ENCODE results near the gene RHBDD3.

Gene RHBDD3

DNA sequence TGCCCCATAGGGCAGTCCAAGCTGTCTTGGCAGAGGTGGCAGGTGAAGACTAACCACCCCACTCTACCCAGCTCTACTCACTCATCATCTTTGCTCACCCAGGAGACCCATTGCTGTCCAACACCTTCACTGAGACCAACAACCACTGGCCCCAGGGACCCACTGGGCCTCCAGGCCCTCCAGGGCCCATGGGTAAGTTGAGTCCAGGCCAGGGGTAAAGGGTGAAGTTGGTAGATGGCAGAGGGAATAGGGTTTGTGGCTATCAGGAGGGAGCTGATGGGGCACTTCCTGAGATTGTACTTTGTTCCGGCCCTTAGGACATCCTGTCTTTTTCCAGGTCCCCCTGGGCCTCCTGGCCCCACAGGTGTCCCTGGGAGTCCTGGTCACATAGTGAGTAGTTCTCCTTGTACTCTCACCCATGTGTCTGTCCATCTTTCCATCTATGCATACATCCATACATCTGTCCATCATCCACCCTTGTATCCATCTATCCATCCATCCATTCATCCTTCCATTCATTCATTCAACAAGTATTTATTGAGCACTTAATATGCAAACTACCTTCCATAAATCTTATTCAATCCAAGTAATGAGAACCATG is 34.4 kb downstream of the RHBDD3 start:
- Histone ChIP-seq H3K9me3 (no peaks in the 10 kb centered on the region; the same call in 1 of the 2 replicates), H3K27me3 (no peaks in the 10 kb centered on the region), H3K4me1 (no peaks in the 10 kb centered on the region), H3K4me3 (ENCODE audit: low read depth, low read length) (no peak overlapping the region), H3K36me3 (no peaks in the 10 kb centered on the region)
- no peak for DNase-seq
- TF ChIP-seq, protein P1, sequence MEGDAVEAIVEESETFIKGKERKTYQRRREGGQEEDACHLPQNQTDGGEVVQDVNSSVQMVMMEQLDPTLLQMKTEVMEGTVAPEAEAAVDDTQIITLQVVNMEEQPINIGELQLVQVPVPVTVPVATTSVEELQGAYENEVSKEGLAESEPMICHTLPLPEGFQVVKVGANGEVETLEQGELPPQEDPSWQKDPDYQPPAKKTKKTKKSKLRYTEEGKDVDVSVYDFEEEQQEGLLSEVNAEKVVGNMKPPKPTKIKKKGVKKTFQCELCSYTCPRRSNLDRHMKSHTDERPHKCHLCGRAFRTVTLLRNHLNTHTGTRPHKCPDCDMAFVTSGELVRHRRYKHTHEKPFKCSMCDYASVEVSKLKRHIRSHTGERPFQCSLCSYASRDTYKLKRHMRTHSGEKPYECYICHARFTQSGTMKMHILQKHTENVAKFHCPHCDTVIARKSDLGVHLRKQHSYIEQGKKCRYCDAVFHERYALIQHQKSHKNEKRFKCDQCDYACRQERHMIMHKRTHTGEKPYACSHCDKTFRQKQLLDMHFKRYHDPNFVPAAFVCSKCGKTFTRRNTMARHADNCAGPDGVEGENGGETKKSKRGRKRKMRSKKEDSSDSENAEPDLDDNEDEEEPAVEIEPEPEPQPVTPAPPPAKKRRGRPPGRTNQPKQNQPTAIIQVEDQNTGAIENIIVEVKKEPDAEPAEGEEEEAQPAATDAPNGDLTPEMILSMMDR (IDR thresholded peaks at IDR 0.05; ENCODE audit: low read depth, low read length): no peak

- Histone ChIP-seq H3K4me1 (no peaks in the 10 kb centered on the region), H3K27me3 (no peaks in the 10 kb centered on the region), H3K36me3 (no peaks in the 10 kb centered on the region), H3K9me3 (no peaks in the 10 kb centered on the region; the same call in 1 of the 2 replicates), H3K4me3 (ENCODE audit: low read depth, low read length) (no peak overlapping the region)
- no peak for DNase-seq
- TF ChIP-seq, protein P1 (IDR thresholded peaks at IDR 0.05; ENCODE audit: low read depth, low read length): no peak
These were observed 35.5 kb downstream of the RHBDD3 start for GRCh38 chr22:29231971-29232959.

DNA sequence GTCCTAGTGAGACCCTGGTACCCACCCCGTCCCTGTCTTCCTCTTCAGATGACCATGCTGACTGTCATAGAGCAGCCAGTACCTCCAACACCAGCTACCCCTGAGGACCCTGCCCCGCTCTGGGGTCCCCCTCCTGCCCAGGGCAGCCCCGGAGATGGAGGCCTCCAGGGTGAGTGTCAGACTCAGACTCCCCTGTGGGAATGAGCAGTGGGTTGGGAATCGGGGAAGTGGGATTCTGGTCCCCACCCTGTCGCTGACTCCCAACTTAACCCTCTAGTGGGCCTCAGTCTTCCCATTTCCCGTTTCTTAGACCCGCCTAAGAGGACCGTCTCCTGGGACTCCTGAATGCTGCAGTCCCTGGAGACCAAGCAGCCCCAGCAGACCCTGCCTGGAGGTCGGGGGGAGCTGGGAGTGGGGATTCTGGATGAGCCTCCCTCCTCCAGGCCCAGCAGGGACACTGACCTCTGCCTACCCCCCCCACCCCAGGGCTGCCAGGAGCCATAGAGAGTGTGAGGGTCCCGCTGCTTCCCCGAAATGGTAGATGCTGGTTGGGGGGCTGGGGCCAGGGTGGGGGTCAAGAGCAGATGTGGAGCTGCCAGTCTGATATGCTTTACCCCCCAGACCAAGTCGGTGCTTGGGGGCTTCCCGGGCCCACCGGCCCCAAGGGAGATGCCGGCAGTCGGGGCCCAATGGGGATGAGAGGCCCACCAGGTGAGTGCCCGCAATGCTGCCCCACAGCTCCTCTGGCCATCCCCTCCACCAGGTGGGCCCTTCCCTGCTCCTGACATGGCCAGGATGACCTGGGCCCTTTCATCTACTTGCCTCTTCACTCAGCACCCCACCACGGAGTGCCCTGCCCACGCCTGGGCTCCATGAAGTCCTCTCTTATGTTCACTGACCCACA is 36.6 kb downstream of the RHBDD3 start:
- Histone ChIP-seq H3K27me3 (no peaks in the 10 kb centered on the region), H3K36me3 (no peaks in the 10 kb centered on the region), H3K9me3 (no peaks in the 10 kb centered on the region; the same call in 1 of the 2 replicates), H3K4me1 (no peaks in the 10 kb centered on the region), H3K4me3 (ENCODE audit: low read depth, low read length) (no peak overlapping the region)
- no peak for DNase-seq
- TF ChIP-seq, protein P1 (IDR thresholded peaks at IDR 0.05; ENCODE audit: low read depth, low read length): no peak

- H3K27me3 ChIP-seq: no peaks in the 10 kb centered on the region
- no peaks in the 10 kb centered on the region for H3K9me3 ChIP-seq
- no peak overlapping the region for H3K4me3 ChIP-seq (ENCODE audit: low read depth, low read length)
- DNase-seq: no peak
- no peaks in the 10 kb centered on the region for H3K4me1 ChIP-seq
- TF ChIP-seq, protein P1 (IDR thresholded peaks at IDR 0.05; ENCODE audit: low read depth, low read length): no peak
- H3K36me3 ChIP-seq: no peaks in the 10 kb centered on the region
These were observed 41.3 kb downstream of the RHBDD3 start for GRCh38 chr22:29226351-29226981.

- DNase-seq: no peak
- Histone ChIP-seq H3K36me3 (no peaks in the 10 kb centered on the region), H3K4me3 (ENCODE audit: low read depth, low read length) (no peak overlapping the region), H3K9me3 (no peaks in the 10 kb centered on the region), H3K4me1 (no peaks in the 10 kb centered on the region), H3K27me3 (no peaks in the 10 kb centered on the region)
- TF ChIP-seq, protein P1 (IDR thresholded peaks at IDR 0.05; ENCODE audit: low read depth, low read length): no peak
These were observed 42.2 kb downstream of the RHBDD3 start for GRCh38 chr22:29225422-29226090.

Data from BE2C (cell line).